OCI-LY7 (cell line): ENCODE results near the gene DUOX1.

ENCODE experiments used
- CTCF ChIP-seq: fragments of 200-600 bp; sonication (generic); conservative IDR thresholded peaks from 2 replicates; pipeline ENCODE4 v1.5.1; 2014; ENCODE audit warnings: mild to moderate bottlenecking, antibody characterized with exemption, low read length, moderate library complexity, mixed read lengths
- EZH2phosphoT487 ChIP-seq: fragments of 200-600 bp; sonication (generic); IDR thresholded peaks from 2 replicates; pipeline ENCODE4 v1.6.1; 2018; ENCODE audit warnings: low read depth, borderline replicate concordance, mild to moderate bottlenecking, mixed run types, antibody characterized with exemption, low read length, moderate library complexity, mixed read lengths

GRCh38 chr15:45168286-45168685, 38.5 kb downstream of the DUOX1 start:
- TF ChIP-seq CTCF (no peak), EZH2phosphoT487 (no peak)
